Naive thymus-derived CD4-positive, alpha-beta T cell (primary cell): ENCODE results near the gene PPP1R13L. TPM values are rescaled to one million over a fixed set of nuclear protein-coding genes. Genes with fewer than 3 reads are reported as not detected.

Experiments used
- ATAC-seq: fragments of 150-1000 bp; cut with Tn5 transposase; 2 replicates; pipeline ENCODE4 v1.10.0; 2021; ENCODE audit warnings: mild to moderate bottlenecking, moderate library complexity
- CTCF ChIA-PET: fragments of 350-600 bp; sonication (Branson Sonifier 250); formaldehyde crosslinking; loops from one replicate; lab custom pipeline; 2021; ENCODE audit warnings: antibody characterized with exemption; lab: Charles Lee
- POLR2A ChIA-PET: fragments of 350-600 bp; sonication (Branson Sonifier 250); formaldehyde crosslinking; loops from one replicate; lab custom pipeline; 2021; ENCODE audit warnings: antibody characterized with exemption, inconsistent platforms; lab: Charles Lee
- DNase-seq, 9 donors: peaks; one replicate each; pipeline versions ENCODE4 v3.0.0 to v3.0.0-alpha.2; 2020 to 2022; ENCODE audit warnings: mixed read lengths in 1 of 9
- H3K27ac ChIP-seq: one replicate; pipeline ENCODE4 v1.7.0; 2013; ENCODE audit warnings: mild to moderate bottlenecking, low read depth, low read length, moderate library complexity
- H3K27me3 ChIP-seq, 2 donors: one replicate each; pipeline ENCODE4 v1.7.0; 2013; ENCODE audit warnings: low read length in 2 of 2, mild to moderate bottlenecking in 2 of 2, moderate library complexity in 2 of 2; ENCODE audit not compliant: control insufficient read depth in 2 of 2, insufficient read depth in 2 of 2
- H3K36me3 ChIP-seq, 3 experiments: 1 replicate in 2 of 3; 2 replicates in 1 of 3; pipeline ENCODE4 v1.7.0; 2013; ENCODE audit warnings: low read length in 3 of 3, mild to moderate bottlenecking in 3 of 3, moderate library complexity in 1 of 3; ENCODE audit not compliant: insufficient read depth in 3 of 3, control insufficient read depth in 2 of 3
- H3K4me1 ChIP-seq, 2 donors: one replicate each; pipeline ENCODE4 v1.7.0; 2013; ENCODE audit warnings: low read length in 2 of 2, mild to moderate bottlenecking in 2 of 2, moderate library complexity in 1 of 2; ENCODE audit not compliant: control insufficient read depth in 2 of 2, insufficient read depth in 2 of 2
- H3K4me3 ChIP-seq: 2 replicates; pipeline ENCODE4 v1.7.0; 2013; ENCODE audit warnings: mild to moderate bottlenecking, low read length
- H3K9me3 ChIP-seq, 3 experiments: 1 replicate in 2 of 3; 2 replicates in 1 of 3; pipeline ENCODE4 v1.7.0; 2013; ENCODE audit warnings: low read length in 3 of 3; ENCODE audit not compliant: control insufficient read depth in 2 of 3
- H3K27ac Mint-ChIP-seq, 9 donors: one replicate each; pipeline ENCODE4 v1.8.0; 2020 to 2022; ENCODE audit warnings: mixed read lengths in 9 of 9, mild to moderate bottlenecking in 8 of 9, moderate library complexity in 5 of 9, inconsistent platforms in 2 of 9
- H3K27me3 Mint-ChIP-seq, 5 donors: one replicate each; pipeline ENCODE4 v1.8.0; 2021 to 2022; ENCODE audit warnings: mixed read lengths in 5 of 5, mild to moderate bottlenecking in 1 of 5
- H3K36me3 Mint-ChIP-seq, 5 donors: one replicate each; pipeline ENCODE4 v1.8.0; 2020 to 2022; ENCODE audit warnings: mixed read lengths in 5 of 5, mild to moderate bottlenecking in 3 of 5, inconsistent platforms in 1 of 5
- H3K4me1 Mint-ChIP-seq, 7 donors: one replicate each; pipeline ENCODE4 v1.8.0; 2020 to 2022; ENCODE audit warnings: mixed read lengths in 7 of 7, mild to moderate bottlenecking in 3 of 7, inconsistent platforms in 1 of 7
- H3K4me3 Mint-ChIP-seq, 10 donors: one replicate each; pipeline ENCODE4 v1.8.0; 2020 to 2022; ENCODE audit warnings: mild to moderate bottlenecking in 10 of 10, mixed read lengths in 10 of 10, moderate library complexity in 6 of 10, inconsistent platforms in 2 of 10
- H3K9me3 Mint-ChIP-seq, 11 donors: one replicate each; pipeline ENCODE4 v1.8.0; 2020 to 2022; ENCODE audit warnings: mixed read lengths in 11 of 11, mild to moderate bottlenecking in 4 of 11, inconsistent platforms in 1 of 11, moderate library complexity in 1 of 11
- intact Hi-C, 2 donors: fragments of 100-400 bp; cut with micrococcal nuclease; formaldehyde crosslinking; loops; one replicate each; pipeline ENCODE4 v1.15.1; 2023
- polyA plus RNA-seq, 2 donors: library from polyadenylated mRNA; unstranded; fragments of 300-500 nt; fragmentation: Illumina TruSeq; gene quantifications; one replicate each; pipeline ENCODE4 v1.2.3, GENCODE V29; 2021
- total RNA-seq, 6 experiments: library from RNA in 5 of 6; stranded (reverse) in 5 of 6; gene quantifications; 1 replicate in 5 of 6; 2 replicates in 1 of 6; pipeline ENCODE4 v1.2.3 and lab custom pipeline; 2021 to 2026

PPP1R13L gene
- total and polyA plus RNA-seq, 7 experiments from 2014 or later, result 0.56 to 24.4 (median 3.2) TPM

DNA sequence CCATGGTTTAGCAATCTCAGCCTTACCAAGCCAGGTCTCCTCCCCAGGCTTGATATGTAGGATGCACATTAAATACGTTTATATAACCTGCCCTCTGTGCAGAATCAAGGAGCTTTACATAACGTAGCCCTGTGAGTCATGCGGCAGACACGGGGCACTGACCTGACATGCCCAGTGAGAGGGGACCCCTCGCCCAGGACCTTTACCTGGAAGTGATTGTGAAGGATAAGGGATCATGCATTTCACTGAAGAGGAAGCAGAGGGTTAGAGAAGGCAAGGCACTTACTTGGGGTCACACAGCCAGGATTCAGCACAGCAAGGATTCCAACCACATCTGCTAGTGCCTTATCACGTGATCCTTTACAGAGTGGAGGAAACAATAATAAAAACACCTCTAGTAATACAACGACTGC is 44.0 kb upstream of the PPP1R13L start:
- peaks cover 20 to 39% of the 10 kb centered on the region in 2 donors for H3K4me1 ChIP-seq
- intact Hi-C loops, result no loop called here
- peak overlapping the region in 9 of 10 donors; percentile 34 to 93 (median 56) for H3K4me3 Mint-ChIP-seq
- H3K4me3 ChIP-seq, result no peak overlapping the region
- no peaks in the 10 kb centered on the region for H3K9me3 ChIP-seq
- ATAC-seq, result no peak
- H3K36me3 ChIP-seq, result no peaks in the 10 kb centered on the region
- H3K27me3 ChIP-seq, result no peaks in the 10 kb centered on the region
- peak overlapping the region in 8 of 9 donors; percentile 52 to 100 (median 80) for H3K27ac Mint-ChIP-seq
- H3K27me3 Mint-ChIP-seq, result peaks cover 0 to 10% (median 0%) of the 10 kb centered on the region in 5 donors
- DNase-seq, result no peak
- H3K36me3 Mint-ChIP-seq, result no peaks in the 10 kb centered on the region
- POLR2A ChIA-PET, result interaction anchor here (1.0 to 3.0 kb wide), 4 partner anchors 10 to 31 kb away, joined by 3 to 14 read pairs (median 4); partner anchors contain the start of gene FOSB
- no peak overlapping the region for H3K27ac ChIP-seq
- peaks cover 31 to 66% (median 51%) of the 10 kb centered on the region in 7 donors for H3K4me1 Mint-ChIP-seq
- CTCF ChIA-PET, result interaction anchor here (0.7 to 1.7 kb wide), 3 partner anchors 10 to 37 kb away, joined by 3 to 11 read pairs (median 3); no protein-coding TSS in a partner anchor
- H3K9me3 Mint-ChIP-seq, result peaks cover 0 to 11% (median 0%) of the 10 kb centered on the region in 11 donors

GRCh38 chr19:45448425-45448756 is 43.5 kb upstream of the PPP1R13L start:
- Mint-ChIP-seq H3K4me3 (peak overlapping the region in 5 of 10 donors; percentile 3 to 59 (median 25)), H3K9me3 (peaks cover 0 to 11% (median 0%) of the 10 kb centered on the region in 11 donors), H3K4me1 (peaks cover 31 to 67% (median 56%) of the 10 kb centered on the region in 7 donors), H3K27ac (peak overlapping the region in 8 of 9 donors; percentile 6 to 100 (median 72)), H3K36me3 (no peaks in the 10 kb centered on the region), H3K27me3 (peaks cover 0 to 7% (median 0%) of the 10 kb centered on the region in 5 donors)
- Histone ChIP-seq H3K4me1 (peaks cover 25 to 39% of the 10 kb centered on the region in 2 donors), H3K27me3 (no peaks in the 10 kb centered on the region), H3K27ac (no peak overlapping the region), H3K9me3 (no peaks in the 10 kb centered on the region), H3K4me3 (no peak overlapping the region), H3K36me3 (no peaks in the 10 kb centered on the region)
- ChIA-PET CTCF (interaction anchor here (1.0 to 4.4 kb wide), 2 partner anchors 9 to 31 kb away, joined by 4 to 33 read pairs; no protein-coding TSS in a partner anchor), POLR2A (interaction anchor here (1.0 to 3.0 kb wide), 4 partner anchors 20 to 32 kb away, joined by 3 to 14 read pairs (median 4); partner anchors contain the start of gene FOSB)
- intact Hi-C loops, result no loop called here
- DNase-seq (no peak), ATAC-seq (no peak)

DNA sequence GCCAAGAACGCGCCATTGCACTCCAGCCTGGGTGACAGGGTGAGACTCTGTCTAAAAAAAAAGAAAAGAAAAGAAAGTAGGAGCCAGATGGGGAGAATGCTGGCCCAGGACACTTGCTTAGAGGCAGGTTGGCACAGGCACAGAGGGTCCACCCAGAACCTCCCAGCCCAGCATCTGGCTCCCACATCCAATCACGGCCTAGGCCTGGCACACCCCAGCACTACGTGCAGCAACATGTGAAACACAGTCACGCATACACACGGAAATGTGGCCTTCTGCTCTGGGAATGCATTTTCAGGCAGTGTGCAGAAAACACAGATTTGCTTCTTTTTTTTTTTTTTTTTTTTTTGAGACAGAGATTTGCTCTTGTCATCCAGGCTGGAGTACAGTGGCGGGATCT is 42.1 kb upstream of the PPP1R13L start:
- Mint-ChIP-seq H3K27ac (no peak overlapping the region), H3K27me3 (peaks cover 0 to 7% (median 0%) of the 10 kb centered on the region in 5 donors), H3K4me1 (peaks cover 36 to 73% (median 62%) of the 10 kb centered on the region in 7 donors), H3K4me3 (no peak overlapping the region), H3K36me3 (no peaks in the 10 kb centered on the region), H3K9me3 (peaks cover 0 to 11% (median 0%) of the 10 kb centered on the region in 11 donors)
- CTCF ChIA-PET, result interaction anchor here (0.8 to 4.4 kb wide), 2 partner anchors 33 to 39 kb away, joined by 4 to 33 read pairs; no protein-coding TSS in a partner anchor
- ATAC-seq (no peak), DNase-seq (no peak)
- Histone ChIP-seq H3K36me3 (no peaks in the 10 kb centered on the region), H3K4me3 (no peak overlapping the region), H3K27ac (no peak overlapping the region), H3K9me3 (no peaks in the 10 kb centered on the region), H3K4me1 (peaks cover 35 to 40% of the 10 kb centered on the region in 2 donors), H3K27me3 (no peaks in the 10 kb centered on the region)
- intact Hi-C loops, result loop anchor here in 1 of 2 donors (1.0 kb wide), 1 partner anchor 31 kb away; no protein-coding TSS in a partner anchor
- POLR2A ChIA-PET, result no interaction called here

GRCh38 chr19:45446295-45446694 is 41.4 kb upstream of the PPP1R13L start:
- CTCF ChIA-PET, result interaction anchor here (0.8 to 4.4 kb wide), 5 partner anchors 23 to 196 kb away, joined by 3 to 33 read pairs (median 6); no protein-coding TSS in a partner anchor
- Mint-ChIP-seq H3K27ac (peak overlapping the region in 6 of 9 donors; percentile 44 to 89 (median 64)), H3K4me1 (peaks cover 29 to 67% (median 56%) of the 10 kb centered on the region in 7 donors), H3K36me3 (no peaks in the 10 kb centered on the region), H3K27me3 (peaks cover 0 to 5% (median 0%) of the 10 kb centered on the region in 5 donors), H3K4me3 (peak overlapping the region in 4 of 10 donors; percentile 21 to 56 (median 31)), H3K9me3 (peaks cover 0 to 9% (median 0%) of the 10 kb centered on the region in 11 donors)
- intact Hi-C loops, result loop anchor here in 1 of 2 donors (1.0 kb wide), 1 partner anchor 32 kb away; no protein-coding TSS in a partner anchor
- ATAC-seq, result no peak
- Histone ChIP-seq H3K9me3 (no peaks in the 10 kb centered on the region), H3K27me3 (no peaks in the 10 kb centered on the region), H3K36me3 (no peaks in the 10 kb centered on the region), H3K4me1 (peaks cover 29 to 34% of the 10 kb centered on the region in 2 donors), H3K4me3 (no peak overlapping the region), H3K27ac (no peak overlapping the region)
- POLR2A ChIA-PET, result interaction anchor here (1.8 kb wide), 1 partner anchor 32 kb away, joined by 6 read pairs; no protein-coding TSS in a partner anchor
- no peak for DNase-seq

DNA sequence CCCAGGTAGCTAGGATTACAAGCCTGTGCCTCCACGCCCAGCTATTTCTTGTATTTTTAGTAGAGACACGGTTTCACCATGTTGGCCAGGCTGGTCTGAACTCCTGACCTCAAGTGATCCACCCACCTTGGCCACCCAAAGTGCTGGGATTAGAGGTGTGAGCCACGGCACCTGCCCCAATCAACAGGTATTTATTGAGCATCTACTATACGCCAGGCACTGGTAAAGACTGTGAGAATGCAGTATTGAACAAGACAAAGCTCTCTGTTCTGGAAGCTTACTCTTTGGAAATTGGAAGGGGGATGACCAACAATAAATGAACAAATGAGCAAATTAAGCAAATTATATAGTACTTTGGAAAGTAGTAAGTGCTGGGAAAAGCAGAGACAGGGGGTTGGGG is 40.3 kb upstream of the PPP1R13L start:
- H3K4me1 ChIP-seq, result peaks cover 26 to 34% of the 10 kb centered on the region in 2 donors
- Mint-ChIP-seq H3K27me3 (peaks cover 0 to 2% (median 0%) of the 10 kb centered on the region in 5 donors), H3K27ac (peak overlapping the region; percentile 3 to 91 (median 71)), H3K36me3 (no peaks in the 10 kb centered on the region), H3K9me3 (peaks cover 0 to 3% (median 0%) of the 10 kb centered on the region in 11 donors), H3K4me3 (peak overlapping the region in 8 of 10 donors; percentile 21 to 93 (median 75)), H3K4me1 (peaks cover 35 to 70% (median 59%) of the 10 kb centered on the region in 7 donors)
- H3K9me3 ChIP-seq, result no peaks in the 10 kb centered on the region
- DNase-seq (no peak), ATAC-seq (no peak)
- H3K27me3 ChIP-seq, result no peaks in the 10 kb centered on the region
- H3K36me3 ChIP-seq, result no peaks in the 10 kb centered on the region
- intact Hi-C loops, result no loop called here
- H3K27ac ChIP-seq, result no peak overlapping the region
- ChIA-PET POLR2A (interaction anchor here (0.8 to 1.8 kb wide), 3 partner anchors 23 to 197 kb away, joined by 3 to 6 read pairs (median 3); partner anchors contain the start of gene FOSB), CTCF (interaction anchor here (0.6 to 4.4 kb wide), 5 partner anchors 24 to 198 kb away, joined by 3 to 33 read pairs (median 6); no protein-coding TSS in a partner anchor)
- no peak overlapping the region for H3K4me3 ChIP-seq

GRCh38 chr19:45444318-45445041 is 39.6 kb upstream of the PPP1R13L start:
- peak overlapping the region; percentile 32 for H3K4me3 ChIP-seq
- ATAC-seq (peak; percentile 68), DNase-seq (peak; percentile 65 to 88 (median 75))
- Mint-ChIP-seq H3K27ac (peak overlapping the region; percentile 3 to 91 (median 84)), H3K4me3 (peak overlapping the region; percentile 43 to 93 (median 75)), H3K9me3 (peaks cover 0 to 3% (median 0%) of the 10 kb centered on the region in 11 donors), H3K36me3 (no peaks in the 10 kb centered on the region), H3K4me1 (peaks cover 33 to 67% (median 55%) of the 10 kb centered on the region in 7 donors), H3K27me3 (peaks cover 0 to 2% (median 0%) of the 10 kb centered on the region in 5 donors)
- H3K4me1 ChIP-seq, result peaks cover 21 to 32% of the 10 kb centered on the region in 2 donors
- H3K27ac ChIP-seq, result peak overlapping the region; percentile 63
- no peaks in the 10 kb centered on the region for H3K27me3 ChIP-seq
- no peaks in the 10 kb centered on the region for H3K36me3 ChIP-seq
- CTCF ChIA-PET, result interaction anchor here (1.7 to 4.4 kb wide), 2 partner anchors 32 to 35 kb away, joined by 8 to 33 read pairs; no protein-coding TSS in a partner anchor
- no peaks in the 10 kb centered on the region for H3K9me3 ChIP-seq
- POLR2A ChIA-PET, result interaction anchor here (0.8 to 1.8 kb wide), 3 partner anchors 23 to 197 kb away, joined by 3 to 6 read pairs (median 3); partner anchors contain the start of gene FOSB
- intact Hi-C loops, result loop anchor here (1.0 to 5.0 kb wide), 2 partner anchors 23 to 248 kb away; partner anchors contain the start of genes FOSB (in 1 of the 2), QPCTL (in 1 of the 2) and SNRPD2 (in 1 of the 2)
